Cardiac septum (tissue), 1 donor: ENCODE data around the gene RREB1. TPM values are rescaled to one million over a fixed set of nuclear protein-coding genes. Genes with fewer than 3 reads are reported as not detected.

ENCODE experiments used
- DNase-seq: peaks from one replicate; pipeline ENCODE4 v3.0.0-alpha.2; 2020; ENCODE audit warnings: low spot score
- intact Hi-C: fragments of 100-400 bp; cut with DNase I; formaldehyde crosslinking; loops from one replicate; pipeline ENCODE4 v1.14.0; 2022
- total RNA-seq: library from RNA; stranded (reverse); fragmentation: NEBNext Ultra II Directional; extraction: Animal tissue kit (Norgen Biotek cat#: 25700); gene quantifications from one replicate; pipeline ENCODE4 v1.2.1, GENCODE V29; 2021
- donor health status: DM: no; HTN: no; CAD: no.

Gene RREB1
- total RNA-seq, 1 donor from 2014 or later = 27.8 TPM

DNA sequence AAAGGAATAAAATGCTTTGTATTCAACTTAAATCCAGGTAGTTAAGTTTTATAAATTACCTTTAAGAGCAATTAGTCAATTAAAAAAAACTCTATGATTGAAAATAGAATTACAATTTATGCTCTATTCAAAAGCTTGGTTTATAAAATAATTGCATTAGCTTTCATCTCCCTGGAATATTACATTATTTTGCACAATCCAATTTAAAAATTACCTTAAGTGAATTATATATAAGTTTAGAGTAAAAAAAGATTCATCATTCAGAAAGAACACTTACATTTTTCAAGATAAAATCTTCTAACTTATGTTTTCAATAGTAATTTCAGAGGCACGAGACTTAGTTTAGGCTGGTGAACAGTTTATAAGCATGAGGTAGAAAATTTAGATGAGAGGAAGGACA is 190.4 kb downstream of the RREB1 start:
- intact Hi-C loops = no loop called here

DNA sequence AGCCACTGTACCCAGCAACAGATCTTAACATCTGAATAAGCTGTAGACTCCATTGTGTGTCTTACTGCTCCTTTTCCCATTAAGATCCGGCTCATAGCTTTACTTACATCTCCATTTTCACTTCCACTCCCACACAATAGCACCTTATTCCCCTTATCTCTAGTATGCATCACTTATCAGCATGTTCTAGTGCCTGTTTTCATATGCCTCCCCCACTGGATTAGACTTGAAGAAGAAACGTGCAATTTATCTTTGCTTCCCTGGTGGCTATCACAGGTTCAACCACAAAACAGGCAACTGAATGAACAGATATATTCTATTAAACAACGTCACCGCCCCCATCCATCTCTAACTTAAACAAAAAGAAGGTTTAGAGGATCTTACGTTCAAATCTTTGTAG is 193.2 kb downstream of the RREB1 start:
- no peak for DNase-seq
- intact Hi-C loops = no loop called here

More for the DNA sequence above, 190.4 kb downstream of the RREB1 start:
- no peak for DNase-seq

Other genes starting within 250 kb of the RREB1 start
- gene SSR1, start 205.2 kb downstream of the RREB1 start, total RNA-seq = 61.8 TPM